Stimulated activated CD8-positive, alpha-beta memory T cell treated with anti-CD3 and anti-CD28 coated beads, Interleukin-2, amount 100 ng/mL, for 1 hour (primary cell): Measurements from ENCODE around the gene RNASEH2A.

ENCODE experiments used
- DNase-seq, 2 donors: peaks; one replicate each; pipeline ENCODE4 v3.0.0-alpha.2; 2020; ENCODE audit warnings: low read depth in 2 of 2

The RNASEH2A gene

GRCh38 chr19:12859546-12859945 lies 53.2 kb downstream of the RNASEH2A start:
- DNase-seq, result no peak
